Upper lobe of right lung (tissue), 1 donor: ENCODE results near the gene ENAH. TPM values are rescaled to one million over a fixed set of nuclear protein-coding genes. Genes with fewer than 3 reads are reported as not detected.
"Not testable (repeated sequence)": the region's sequence is repeated elsewhere in the genome, so short reads cannot be mapped to it uniquely, and the experiment has no call there.

Experiments used
- ATAC-seq: fragments of 200-7000 bp; cut with Tn5 transposase; one replicate; pipeline ENCODE4 v1.9.1; 2020; ENCODE audit warnings: mild to moderate bottlenecking, moderate library complexity
- DNase-seq: peaks from one replicate; pipeline ENCODE4 v3.0.0-alpha.2; 2020
- H3K27ac ChIP-seq: fragments of 200-600 bp; one replicate; pipeline ENCODE4 v1.8.0; 2022
- H3K27me3 ChIP-seq: fragments of 200-600 bp; one replicate; pipeline ENCODE4 v1.8.0; 2022; ENCODE audit warnings: mild to moderate bottlenecking
- H3K36me3 ChIP-seq: fragments of 200-600 bp; one replicate; pipeline ENCODE4 v1.8.0; 2022
- H3K4me1 ChIP-seq: fragments of 200-600 bp; one replicate; pipeline ENCODE4 v1.8.0; 2022
- H3K4me3 ChIP-seq: fragments of 200-600 bp; one replicate; pipeline ENCODE4 v1.8.0; 2022; ENCODE audit warnings: mild to moderate bottlenecking
- H3K9me3 ChIP-seq: fragments of 200-600 bp; one replicate; pipeline ENCODE4 v1.8.0; 2022
- intact Hi-C: fragments of 100-400 bp; cut with DNase I; formaldehyde crosslinking; loops from one replicate; pipeline ENCODE4 v1.11.0; 2022
- total RNA-seq: library from RNA; stranded (reverse); fragmentation: NEBNext Ultra II Directional; extraction: Animal tissue kit (Norgen Biotek cat#: 25700); gene quantifications from one replicate; pipeline ENCODE4 v1.2.1, GENCODE V29; 2021
- TF ChIP-seq, protein P1 (sequence below): fragments of 200-600 bp; IDR thresholded peaks from one replicate; pipeline ENCODE4 v1.8.0; 2022; ENCODE audit warnings: antibody characterized with exemption
- donor health status: DM: no; HTN: yes; CAD: no; lungs with severe emphysema.

ENAH gene
- total RNA-seq, 1 donor from 2014 or later, result 67.4 TPM

DNA sequence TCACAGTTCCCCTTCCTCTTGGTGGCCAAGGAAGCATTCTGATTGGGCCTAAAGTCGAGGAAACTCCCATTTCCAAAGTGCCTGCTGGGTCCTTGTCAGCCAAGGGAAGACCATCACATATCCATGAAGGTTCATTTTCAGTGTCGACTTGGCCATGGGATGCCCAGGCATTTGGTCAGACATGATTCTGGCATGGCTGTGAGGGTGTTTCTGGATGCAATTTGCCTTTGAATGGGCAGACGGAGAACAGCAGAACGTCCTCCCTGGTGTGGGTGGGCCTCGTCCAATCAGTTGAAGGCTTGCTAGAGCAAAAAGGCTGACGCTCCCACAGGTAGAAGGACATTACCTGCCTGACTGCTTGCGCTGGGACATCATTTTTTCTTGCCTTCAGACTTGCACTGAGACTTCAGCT is 176.8 kb downstream of the ENAH start:
- DNase-seq (peak; percentile 16), ATAC-seq (no peak)
- H3K4me3 ChIP-seq, result no peak overlapping the region
- H3K36me3 ChIP-seq, result no peaks in the 10 kb centered on the region
- H3K4me1 ChIP-seq, result no peaks in the 10 kb centered on the region
- TF ChIP-seq, protein P1, sequence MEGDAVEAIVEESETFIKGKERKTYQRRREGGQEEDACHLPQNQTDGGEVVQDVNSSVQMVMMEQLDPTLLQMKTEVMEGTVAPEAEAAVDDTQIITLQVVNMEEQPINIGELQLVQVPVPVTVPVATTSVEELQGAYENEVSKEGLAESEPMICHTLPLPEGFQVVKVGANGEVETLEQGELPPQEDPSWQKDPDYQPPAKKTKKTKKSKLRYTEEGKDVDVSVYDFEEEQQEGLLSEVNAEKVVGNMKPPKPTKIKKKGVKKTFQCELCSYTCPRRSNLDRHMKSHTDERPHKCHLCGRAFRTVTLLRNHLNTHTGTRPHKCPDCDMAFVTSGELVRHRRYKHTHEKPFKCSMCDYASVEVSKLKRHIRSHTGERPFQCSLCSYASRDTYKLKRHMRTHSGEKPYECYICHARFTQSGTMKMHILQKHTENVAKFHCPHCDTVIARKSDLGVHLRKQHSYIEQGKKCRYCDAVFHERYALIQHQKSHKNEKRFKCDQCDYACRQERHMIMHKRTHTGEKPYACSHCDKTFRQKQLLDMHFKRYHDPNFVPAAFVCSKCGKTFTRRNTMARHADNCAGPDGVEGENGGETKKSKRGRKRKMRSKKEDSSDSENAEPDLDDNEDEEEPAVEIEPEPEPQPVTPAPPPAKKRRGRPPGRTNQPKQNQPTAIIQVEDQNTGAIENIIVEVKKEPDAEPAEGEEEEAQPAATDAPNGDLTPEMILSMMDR, result no peak
- no peak overlapping the region for H3K27ac ChIP-seq
- H3K27me3 ChIP-seq, result no peaks in the 10 kb centered on the region
- intact Hi-C loops, result loop anchor here (5.0 kb wide), 1 partner anchor 436 kb away; no protein-coding TSS in a partner anchor
- no peaks in the 10 kb centered on the region for H3K9me3 ChIP-seq

DNA sequence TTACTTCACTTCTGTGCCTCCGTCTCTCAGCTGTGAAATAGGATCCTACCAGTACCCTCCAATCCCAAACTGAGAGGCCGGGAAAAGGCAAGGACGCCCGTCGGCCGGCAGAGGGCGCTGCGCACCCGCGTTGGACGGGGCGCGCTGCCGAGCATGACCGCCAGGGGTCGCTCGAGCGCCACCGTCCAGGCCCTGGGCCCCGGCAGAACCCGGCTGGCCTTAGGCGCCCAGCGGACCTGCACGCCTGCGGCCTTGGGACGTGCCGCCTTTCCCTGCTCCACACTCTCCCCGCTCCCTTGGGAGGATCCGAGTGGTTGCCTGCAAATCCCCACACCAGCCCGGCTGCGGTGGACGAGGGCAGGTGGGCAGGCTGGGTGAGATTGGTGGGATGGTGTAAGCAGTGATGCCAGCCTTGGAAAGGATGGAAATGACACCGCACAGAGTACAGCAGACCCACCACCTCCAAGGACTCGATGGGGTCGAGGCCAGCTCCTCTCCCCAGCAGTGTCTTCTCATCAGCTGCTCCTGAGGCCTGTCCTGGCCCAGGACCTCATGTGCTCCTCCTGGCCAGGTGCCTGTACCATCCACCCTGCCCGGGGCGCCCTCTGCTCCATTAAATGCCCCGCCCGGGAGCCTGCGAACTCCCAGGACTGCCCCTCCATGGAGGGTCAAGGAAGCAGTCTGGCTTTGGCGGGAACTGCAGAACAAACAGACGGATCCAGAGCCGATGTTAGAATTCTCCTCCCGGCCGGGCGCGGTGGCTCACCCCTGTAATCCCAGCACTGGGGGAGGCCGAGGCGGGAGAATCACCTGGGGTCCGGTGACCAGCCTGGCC is 177.7 kb downstream of the ENAH start:
- intact Hi-C loops, result loop anchor here (5.0 kb wide), 2 partner anchors 437 to 502 kb away; no protein-coding TSS in a partner anchor
- DNase-seq, result peak; percentile 85
- ATAC-seq, result peak; percentile 99
- H3K4me1 ChIP-seq, result no peaks in the 10 kb centered on the region
- no peaks in the 10 kb centered on the region for H3K9me3 ChIP-seq
- H3K27me3 ChIP-seq, result no peaks in the 10 kb centered on the region
- TF ChIP-seq, protein P1, result peak; percentile 100
- no peaks in the 10 kb centered on the region for H3K36me3 ChIP-seq
- no peak overlapping the region for H3K27ac ChIP-seq
- H3K4me3 ChIP-seq, result no peak overlapping the region

DNA sequence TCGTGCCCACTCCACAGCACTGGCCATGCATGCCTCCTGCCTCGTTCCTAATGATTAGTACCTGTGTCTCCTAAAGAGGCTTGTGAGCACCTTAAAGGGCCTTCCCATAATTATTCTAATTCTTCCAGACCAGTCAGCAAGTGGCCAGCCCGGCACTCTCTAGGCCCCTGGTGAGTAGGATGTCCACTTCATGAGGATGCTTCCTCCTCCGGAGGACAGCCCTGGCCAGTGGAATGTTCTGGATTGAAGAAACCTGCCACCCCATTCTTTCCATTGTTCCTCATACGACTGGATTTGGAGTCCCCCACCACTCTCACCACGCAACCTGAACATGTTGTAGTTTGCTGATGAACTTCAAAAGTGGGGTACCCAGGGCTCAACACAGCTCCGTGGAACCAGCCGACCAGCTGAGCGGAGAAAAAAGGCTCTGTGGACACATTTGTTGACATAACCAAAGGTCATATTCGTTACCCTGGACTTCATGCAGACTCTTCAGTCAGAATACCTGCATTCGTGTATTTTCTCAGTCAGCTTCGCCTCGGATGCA is 178.4 kb downstream of the ENAH start:
- intact Hi-C loops, result loop anchor here (5.0 kb wide), 1 partner anchor 503 kb away; no protein-coding TSS in a partner anchor
- no peaks in the 10 kb centered on the region for H3K27me3 ChIP-seq
- H3K4me3 ChIP-seq, result no peak overlapping the region
- TF ChIP-seq, protein P1, result no peak
- peak; percentile 59 for DNase-seq
- ATAC-seq, result no peak
- H3K9me3 ChIP-seq, result no peaks in the 10 kb centered on the region
- no peak overlapping the region for H3K27ac ChIP-seq
- H3K4me1 ChIP-seq, result no peaks in the 10 kb centered on the region
- H3K36me3 ChIP-seq, result no peaks in the 10 kb centered on the region

DNA sequence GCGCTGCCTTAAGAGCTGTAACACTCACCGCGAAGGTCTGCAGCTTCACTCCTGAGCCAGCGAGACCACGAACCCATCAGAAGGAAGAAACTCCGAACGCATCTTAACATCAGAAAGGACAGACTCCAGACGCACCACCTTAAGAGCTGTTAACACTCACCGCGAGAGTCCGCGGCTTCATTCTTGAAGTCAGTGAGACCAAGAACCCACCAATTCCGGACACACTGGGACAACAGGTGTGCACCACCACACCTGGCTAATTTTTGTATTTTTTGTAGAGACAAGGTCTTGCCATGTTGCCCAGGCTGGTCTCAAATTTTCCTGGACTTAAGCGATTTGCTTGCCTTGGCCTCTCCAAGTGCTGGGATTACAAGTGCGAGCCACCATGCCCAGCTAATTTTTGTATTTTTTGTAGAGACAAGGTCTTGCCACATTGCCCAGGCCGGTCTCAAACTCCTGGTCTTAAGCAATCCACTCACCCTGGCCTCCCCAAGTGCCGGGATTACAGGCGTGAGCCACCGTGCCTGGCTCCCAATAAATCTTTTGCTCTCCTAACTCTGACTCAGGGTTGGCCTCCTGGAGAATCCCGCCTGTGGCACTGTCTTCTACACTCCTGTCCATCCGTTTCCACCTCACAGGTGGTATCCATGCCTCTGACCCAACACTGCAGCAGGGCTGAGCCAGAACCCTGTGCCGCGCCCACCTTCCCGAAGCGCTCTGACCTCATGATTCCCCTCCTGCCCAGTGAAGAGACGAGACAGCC is 179.1 kb downstream of the ENAH start:
- ATAC-seq, H3K36me3 ChIP-seq, H3K4me3 ChIP-seq, H3K27me3 ChIP-seq, H3K27ac ChIP-seq, H3K9me3 ChIP-seq, H3K4me1 ChIP-seq: not testable (repeated sequence)
- peak; percentile 46 for DNase-seq
- intact Hi-C loops, result loop anchor here (5.0 kb wide), 1 partner anchor 503 kb away; no protein-coding TSS in a partner anchor

DNA sequence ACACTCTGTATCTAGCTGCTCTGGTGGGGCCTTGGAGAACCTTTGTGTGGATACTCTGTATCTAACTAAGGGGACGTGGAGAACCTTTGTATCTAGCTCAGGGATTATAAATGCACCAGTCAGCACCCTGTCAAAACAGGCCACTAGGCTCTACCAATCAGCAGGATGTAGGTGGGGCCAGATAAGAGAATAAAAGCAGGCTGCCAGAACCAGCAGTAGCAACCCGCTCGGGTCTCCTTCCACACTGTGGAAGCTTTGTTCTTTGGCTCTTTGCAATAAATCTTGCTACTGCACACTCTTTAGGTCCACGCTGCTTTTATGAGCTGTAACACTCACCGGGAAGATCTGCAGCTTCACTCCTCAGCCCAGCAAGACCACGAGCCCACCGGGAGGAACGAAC is 179.7 kb downstream of the ENAH start:
- H3K36me3 ChIP-seq, ATAC-seq, H3K9me3 ChIP-seq, H3K27me3 ChIP-seq, DNase-seq, H3K27ac ChIP-seq, H3K4me1 ChIP-seq, H3K4me3 ChIP-seq: not testable (repeated sequence)
- intact Hi-C loops, result loop anchor here (5.0 kb wide), 1 partner anchor 504 kb away; no protein-coding TSS in a partner anchor

DNA sequence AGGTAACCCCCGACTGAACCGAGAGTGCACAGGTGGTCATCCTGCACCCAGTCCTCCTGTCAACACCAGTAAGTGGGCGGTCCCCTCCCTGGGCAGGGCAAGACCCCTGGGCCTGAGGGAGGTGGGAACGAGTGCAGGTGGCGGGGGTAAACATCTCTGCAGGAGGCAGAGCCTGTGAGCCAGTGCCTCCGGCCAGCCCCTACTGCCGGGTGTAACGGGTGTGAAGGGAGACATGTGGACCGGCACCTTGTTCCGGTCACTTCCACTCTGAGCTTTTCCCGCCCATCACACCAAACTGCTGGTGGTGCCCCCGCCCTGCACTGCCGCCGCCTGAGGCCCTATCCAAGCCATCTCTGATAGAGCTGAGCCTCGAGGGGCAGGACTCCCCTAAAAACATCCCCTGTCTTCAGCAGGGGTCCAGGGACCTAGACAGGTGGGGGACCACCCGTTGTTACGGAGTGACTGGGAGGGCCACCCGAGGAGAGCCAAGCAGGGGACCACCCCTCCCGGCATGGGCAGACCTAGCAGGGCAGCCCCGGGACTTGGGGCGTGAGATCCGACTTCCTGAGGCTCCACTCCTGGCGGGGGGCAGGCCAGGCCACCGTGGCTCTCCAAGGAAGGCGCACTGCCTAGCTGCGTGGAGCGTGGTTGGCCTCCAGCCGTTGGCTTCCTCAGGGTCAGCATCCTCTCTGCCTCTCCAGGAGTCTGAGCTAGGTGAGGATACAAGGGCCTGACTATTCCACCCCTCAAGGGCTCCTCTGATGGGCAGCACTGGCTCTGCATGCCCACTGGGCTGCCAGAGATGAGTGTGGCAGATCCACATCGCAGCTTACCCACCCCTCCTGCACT is 181.2 kb downstream of the ENAH start:
- Histone ChIP-seq H3K27me3 (no peaks in the 10 kb centered on the region), H3K27ac (no peak overlapping the region), H3K4me3 (no peak overlapping the region), H3K36me3 (no peaks in the 10 kb centered on the region), H3K4me1 (peaks cover 14% of the 10 kb centered on the region), H3K9me3 (no peaks in the 10 kb centered on the region)
- TF ChIP-seq, protein P1, result no peak
- peak; percentile 57 for DNase-seq
- ATAC-seq, result no peak
- intact Hi-C loops, result loop anchor here (5.0 kb wide), 1 partner anchor 506 kb away; no protein-coding TSS in a partner anchor
